ENCODE measurements around the gene MAML2.

MAML2 gene

GRCh38 chr11:96103102-96103501 lies 239.9 kb downstream of the MAML2 start:
- DNase-seq, result no peak
- Mint-ChIP-seq H3K27me3 (no peaks in the 10 kb centered on the region), H3K36me3 (ENCODE audit: insufficient read depth) (no peaks in the 10 kb centered on the region), H3K9me3 (no peaks in the 10 kb centered on the region), H3K4me3 (no peak overlapping the region), H3K27ac (peak overlapping the region in 1 of 2 donors; percentile 12), H3K4me1 (ENCODE audit: low read depth in 2 of 2) (peaks cover 5 to 17% of the 10 kb centered on the region in 2 donors)
- no peak for ATAC-seq (replicated peaks)

- Mint-ChIP-seq H3K9me3 (no peaks in the 10 kb centered on the region), H3K27me3 (no peaks in the 10 kb centered on the region), H3K4me1 (ENCODE audit: low read depth in 2 of 2) (peaks cover 5 to 22% of the 10 kb centered on the region in 2 donors), H3K27ac (peak overlapping the region in 1 of 2 donors; percentile 12), H3K36me3 (ENCODE audit: insufficient read depth) (no peaks in the 10 kb centered on the region), H3K4me3 (no peak overlapping the region)
- DNase-seq (no peak), ATAC-seq (replicated peaks) (no peak)
These were observed 240.3 kb downstream of the MAML2 start for GRCh38 chr11:96102664-96103078.

GRCh38 chr11:96101146-96101545 lies 241.8 kb downstream of the MAML2 start:
- Mint-ChIP-seq H3K4me3 (no peak overlapping the region), H3K27ac (no peak overlapping the region), H3K4me1 (ENCODE audit: low read depth in 2 of 2) (peaks cover 5 to 20% of the 10 kb centered on the region in 2 donors), H3K36me3 (ENCODE audit: insufficient read depth) (no peaks in the 10 kb centered on the region), H3K27me3 (no peaks in the 10 kb centered on the region), H3K9me3 (no peaks in the 10 kb centered on the region)
- no peak for ATAC-seq (replicated peaks)
- DNase-seq, result no peak

GRCh38 chr11:96098511-96099241 lies 244.3 kb downstream of the MAML2 start:
- Mint-ChIP-seq H3K4me3 (no peak overlapping the region), H3K36me3 (ENCODE audit: insufficient read depth) (no peaks in the 10 kb centered on the region), H3K4me1 (ENCODE audit: low read depth in 2 of 2) (peaks cover 8 to 29% of the 10 kb centered on the region in 2 donors), H3K27ac (peak overlapping the region in 1 of 2 donors; percentile 62), H3K9me3 (no peaks in the 10 kb centered on the region), H3K27me3 (no peaks in the 10 kb centered on the region)
- DNase-seq (no peak), ATAC-seq (replicated peaks) (no peak)

- Mint-ChIP-seq H3K27me3 (no peaks in the 10 kb centered on the region), H3K36me3 (ENCODE audit: insufficient read depth) (no peaks in the 10 kb centered on the region), H3K4me3 (no peak overlapping the region), H3K27ac (peak overlapping the region in 1 of 2 donors; percentile 33), H3K4me1 (ENCODE audit: low read depth in 2 of 2) (peaks cover 8 to 34% of the 10 kb centered on the region in 2 donors), H3K9me3 (no peaks in the 10 kb centered on the region)
- DNase-seq (no peak), ATAC-seq (replicated peaks) (no peak)
These were observed 245.1 kb downstream of the MAML2 start for GRCh38 chr11:96097844-96098421.

- Mint-ChIP-seq H3K9me3 (no peaks in the 10 kb centered on the region), H3K36me3 (ENCODE audit: insufficient read depth) (peaks cover 3% of the 10 kb centered on the region), H3K27ac (peak overlapping the region; percentile 23 to 53), H3K27me3 (no peaks in the 10 kb centered on the region), H3K4me1 (ENCODE audit: low read depth in 2 of 2) (peaks cover 15 to 47% of the 10 kb centered on the region in 2 donors), H3K4me3 (no peak overlapping the region)
- no peak for ATAC-seq (replicated peaks)
- no peak for DNase-seq
These were observed 246.6 kb downstream of the MAML2 start for GRCh38 chr11:96096360-96096759.

- no peaks in the 10 kb centered on the region for H3K9me3 Mint-ChIP-seq
- DNase-seq, result no peak
- no peak for ATAC-seq (replicated peaks)
- peaks cover 3% of the 10 kb centered on the region for H3K36me3 Mint-ChIP-seq (ENCODE audit: insufficient read depth)
- H3K4me1 Mint-ChIP-seq (ENCODE audit: low read depth in 2 of 2), result peaks cover 15 to 52% of the 10 kb centered on the region in 2 donors
- peak overlapping the region; percentile 23 to 53 for H3K27ac Mint-ChIP-seq
- H3K4me3 Mint-ChIP-seq, result no peak overlapping the region
- H3K27me3 Mint-ChIP-seq, result no peaks in the 10 kb centered on the region
These were observed 247.1 kb downstream of the MAML2 start for GRCh38 chr11:96095884-96096303.

GRCh38 chr11:96094156-96094555 lies 248.8 kb downstream of the MAML2 start:
- Mint-ChIP-seq H3K27me3 (no peaks in the 10 kb centered on the region), H3K4me1 (ENCODE audit: low read depth in 2 of 2) (peaks cover 15 to 41% of the 10 kb centered on the region in 2 donors), H3K27ac (peak overlapping the region in 1 of 2 donors; percentile 53), H3K4me3 (no peak overlapping the region), H3K9me3 (no peaks in the 10 kb centered on the region), H3K36me3 (ENCODE audit: insufficient read depth) (peaks cover 6% of the 10 kb centered on the region)
- no peak for DNase-seq
- no peak for ATAC-seq (replicated peaks)

- Mint-ChIP-seq H3K27ac (peak overlapping the region in 1 of 2 donors; percentile 72), H3K36me3 (ENCODE audit: insufficient read depth) (peaks cover 9% of the 10 kb centered on the region), H3K4me1 (ENCODE audit: low read depth in 2 of 2) (peaks cover 15 to 37% of the 10 kb centered on the region in 2 donors), H3K27me3 (no peaks in the 10 kb centered on the region), H3K4me3 (peak overlapping the region in 1 of 2 donors; percentile 4), H3K9me3 (no peaks in the 10 kb centered on the region)
- no peak for DNase-seq
- no peak for ATAC-seq (replicated peaks)
These were observed 250.5 kb downstream of the MAML2 start for GRCh38 chr11:96092511-96092910.

GRCh38 chr11:96091476-96091875 lies 251.5 kb downstream of the MAML2 start:
- Mint-ChIP-seq H3K4me3 (no peak overlapping the region), H3K27me3 (no peaks in the 10 kb centered on the region), H3K9me3 (no peaks in the 10 kb centered on the region), H3K36me3 (ENCODE audit: insufficient read depth) (peaks cover 9% of the 10 kb centered on the region), H3K4me1 (ENCODE audit: low read depth in 2 of 2) (peaks cover 15 to 34% of the 10 kb centered on the region in 2 donors), H3K27ac (peak overlapping the region in 1 of 2 donors; percentile 72)
- DNase-seq (peak in 2 of 3 experiments; percentile 10 to 12), ATAC-seq (replicated peaks) (peak; percentile 98)

- Mint-ChIP-seq H3K9me3 (no peaks in the 10 kb centered on the region), H3K27ac (no peak overlapping the region), H3K4me1 (ENCODE audit: low read depth in 2 of 2) (peaks cover 15 to 34% of the 10 kb centered on the region in 2 donors), H3K36me3 (ENCODE audit: insufficient read depth) (peaks cover 9% of the 10 kb centered on the region), H3K27me3 (no peaks in the 10 kb centered on the region), H3K4me3 (no peak overlapping the region)
- DNase-seq (no peak), ATAC-seq (replicated peaks) (no peak)
These were observed 252.3 kb downstream of the MAML2 start for GRCh38 chr11:96090711-96091110.

GRCh38 chr11:96088914-96089313 lies 254.1 kb downstream of the MAML2 start:
- Mint-ChIP-seq H3K27me3 (no peaks in the 10 kb centered on the region), H3K4me1 (ENCODE audit: low read depth in 2 of 2) (peaks cover 10 to 26% of the 10 kb centered on the region in 2 donors), H3K4me3 (no peak overlapping the region), H3K9me3 (no peaks in the 10 kb centered on the region), H3K27ac (no peak overlapping the region), H3K36me3 (ENCODE audit: insufficient read depth) (peaks cover 9% of the 10 kb centered on the region)
- no peak for ATAC-seq (replicated peaks)
- DNase-seq, result no peak

GRCh38 chr11:96086111-96086510 lies 256.9 kb downstream of the MAML2 start:
- Mint-ChIP-seq H3K9me3 (no peaks in the 10 kb centered on the region), H3K27me3 (no peaks in the 10 kb centered on the region), H3K4me1 (ENCODE audit: low read depth in 2 of 2) (peaks cover 2 to 5% of the 10 kb centered on the region in 2 donors), H3K4me3 (no peak overlapping the region), H3K27ac (no peak overlapping the region), H3K36me3 (ENCODE audit: insufficient read depth) (peaks cover 6% of the 10 kb centered on the region)
- ATAC-seq (replicated peaks) (no peak), DNase-seq (no peak)

All from effector memory CD8-positive, alpha-beta T cell (primary cell).